IMR-90 (cell line): ENCODE data around the gene OGDHL. TPM values are rescaled to one million over a fixed set of nuclear protein-coding genes. Genes with fewer than 3 reads are reported as not detected.

Source experiments
- ATAC-seq: fragments of 200-7000 bp; cut with Tn5 transposase; 2 replicates; pipeline ENCODE4 v1.9.1; 2020; ENCODE audit warnings: low read depth, mild to moderate bottlenecking, moderate library complexity
- BruUV-seq: library from RNA; stranded (reverse); fragments of 400-500 nt; replicated peaks from 2 replicates; lab custom pipeline; 2021; lab: Mats Ljungman, UMichigan
- CTCF ChIA-PET: fragments of 300-600 bp; formaldehyde crosslinking; extraction: SDS; loops from one replicate; lab custom pipeline; 2021; ENCODE audit warnings: antibody characterized with exemption; lab: Yijun Ruan, JAX
- POLR2A ChIA-PET: fragments of 300-600 bp; sonication (Branson Sonifier 250); formaldehyde crosslinking; loops from one replicate; lab custom pipeline; 2022; ENCODE audit warnings: antibody characterized with exemption; ENCODE audit not compliant: unreplicated experiment; lab: Charles Lee
- DNase-seq: peaks from one replicate; pipeline ENCODE4 v3.0.0; 2013
- H2AFZ ChIP-seq: replicated peaks from 2 replicates; pipeline ENCODE3; 2013; ENCODE audit warnings: low read length, mild to moderate bottlenecking; ENCODE audit not compliant: poor library complexity
- H2AK5ac ChIP-seq: 2 replicates; pipeline ENCODE4 v1.6.1; 2013; ENCODE audit warnings: low read depth, low read length, inconsistent platforms
- H2AK9ac ChIP-seq: replicated peaks from 2 replicates; pipeline ENCODE3; 2013; ENCODE audit warnings: mild to moderate bottlenecking, low read depth, low read length, moderate library complexity; ENCODE audit not compliant: poor library complexity
- H2BK120ac ChIP-seq: 2 replicates; pipeline ENCODE4 v1.6.1; 2013; ENCODE audit warnings: low read depth, low read length, inconsistent platforms
- H2BK15ac ChIP-seq: 3 replicates; pipeline ENCODE4 v1.6.1; 2013; ENCODE audit warnings: low read depth, low read length, inconsistent platforms
- H2BK20ac ChIP-seq: 2 replicates; pipeline ENCODE4 v1.6.1; 2013; ENCODE audit warnings: low read depth, mild to moderate bottlenecking, inconsistent platforms, low read length, moderate library complexity
- H2BK5ac ChIP-seq: 2 replicates; pipeline ENCODE4 v1.6.1; 2013; ENCODE audit warnings: mild to moderate bottlenecking, low read depth, low read length, inconsistent platforms; ENCODE audit not compliant: poor library complexity, severe bottlenecking
- H3K14ac ChIP-seq: replicated peaks from 2 replicates; pipeline ENCODE4 v1.6.1; 2013; ENCODE audit warnings: low read depth, low read length, inconsistent platforms
- H3K18ac ChIP-seq: 2 replicates; pipeline ENCODE4 v1.6.1; 2013; ENCODE audit warnings: low read depth, low read length, control low read depth
- H3K23ac ChIP-seq: 2 replicates; pipeline ENCODE4 v1.6.1; 2013; ENCODE audit warnings: low read depth, low read length, inconsistent platforms
- H3K27ac ChIP-seq: 2 replicates; pipeline ENCODE4 v1.5.1; 2013; ENCODE audit warnings: mild to moderate bottlenecking, control low read depth, low read length; ENCODE audit not compliant: insufficient read depth
- H3K27me3 ChIP-seq: 2 replicates; pipeline ENCODE4 v1.6.1; 2013; ENCODE audit warnings: low read length; ENCODE audit not compliant: control insufficient read depth, insufficient read depth
- H3K36me3 ChIP-seq: 2 replicates; pipeline ENCODE4 v1.6.1; 2013; ENCODE audit warnings: low read length, mixed read lengths; ENCODE audit not compliant: control insufficient read depth, insufficient read depth
- H3K4ac ChIP-seq: 2 replicates; pipeline ENCODE4 v1.6.1; 2013; ENCODE audit warnings: low read depth, low read length, inconsistent platforms
- H3K4me1 ChIP-seq: 2 replicates; pipeline ENCODE4 v1.6.1; 2013; ENCODE audit warnings: low read length, mixed read lengths; ENCODE audit not compliant: control insufficient read depth, insufficient read depth
- H3K4me2 ChIP-seq: 2 replicates; pipeline ENCODE4 v1.6.1; 2013; ENCODE audit warnings: low read depth, mild to moderate bottlenecking, control low read depth, low read length, moderate library complexity
- H3K4me3 ChIP-seq: 2 replicates; pipeline ENCODE4 v1.5.1; 2013; ENCODE audit warnings: low read depth, mild to moderate bottlenecking, control low read depth, low read length, moderate library complexity; ENCODE audit not compliant: insufficient read depth
- H3K56ac ChIP-seq: 2 replicates; pipeline ENCODE4 v1.6.1; 2013; ENCODE audit warnings: low read length, inconsistent platforms; ENCODE audit not compliant: insufficient read depth; ENCODE audit errors: extremely low read depth
- H3K79me1 ChIP-seq, 2 experiments: 2 replicates each; pipeline ENCODE4 v1.6.1; 2013; ENCODE audit warnings: low read length in 2 of 2, inconsistent platforms in 1 of 2, low read depth in 1 of 2
- H3K9ac ChIP-seq: 2 replicates; pipeline ENCODE4 v1.6.1; 2013; ENCODE audit warnings: low read depth, low read length, control low read depth
- H3K9me1 ChIP-seq: 2 replicates; pipeline ENCODE4 v1.6.1; 2013; ENCODE audit warnings: low read length, inconsistent platforms; ENCODE audit not compliant: insufficient read depth
- H3K9me3 ChIP-seq: 2 replicates; pipeline ENCODE4 v1.6.1; 2013; ENCODE audit warnings: low read length; ENCODE audit not compliant: control insufficient read depth, insufficient read depth
- H4K20me1 ChIP-seq: 2 replicates; pipeline ENCODE4 v1.6.1; 2013; ENCODE audit warnings: low read length, inconsistent platforms; ENCODE audit not compliant: insufficient read depth
- H4K5ac ChIP-seq: 2 replicates; pipeline ENCODE4 v1.6.1; 2013; ENCODE audit warnings: mild to moderate bottlenecking, low read depth, low read length, control low read depth
- H4K8ac ChIP-seq, 2 experiments: 2 replicates each; pipeline ENCODE4 v1.6.1; 2013; ENCODE audit warnings: low read depth in 2 of 2, low read length in 2 of 2, control low read depth in 1 of 2, inconsistent platforms in 1 of 2
- H4K91ac ChIP-seq: 2 replicates; pipeline ENCODE4 v1.6.1; 2013; ENCODE audit warnings: low read depth, low read length, inconsistent platforms; ENCODE audit not compliant: insufficient read depth
- SMC3 ChIP-seq: fragments of 150-350 bp; IDR thresholded peaks from 2 replicates; pipeline ENCODE4 v1.6.1; 2016; ENCODE audit warnings: low read depth, mild to moderate bottlenecking, antibody characterized with exemption, low read length, moderate library complexity
- WGBS, 2 experiments: methylation state at CpG; one replicate each; pipeline versions ENCODE4 v1.1.5 to v1.1.7; 2013; ENCODE audit warnings: missing lambda C conversion rate in 2 of 2; ENCODE audit not compliant: insufficient read length in 1 of 2; ENCODE audit errors: extremely low coverage in 2 of 2; 5-methylcytosine and 5-hydroxymethylcytosine counted together
- dilution Hi-C: fragments of 300-500 bp; cut with HindIII; formaldehyde crosslinking; loops from one replicate; pipeline ENCODE4 v1.14.3; 2018; ENCODE audit warnings: low sequenced_read_pairs; ENCODE audit not compliant: unreplicated experiment
- in situ Hi-C: fragments of 300-500 bp; cut with MboI; formaldehyde crosslinking; loops from 3 replicates; pipeline ENCODE4 v1.14.3; 2019; ENCODE audit warnings: low sequenced_read_pairs, inconsistent platforms, mixed read lengths
- intact Hi-C: fragments of 100-400 bp; cut with micrococcal nuclease; formaldehyde crosslinking; loops from 2 replicates; pipeline ENCODE4 v1.10.0; 2022
- polyA plus RNA-seq, 3 experiments: library from polyadenylated mRNA; depleted of rRNA; stranded (reverse); fragments of >200 nt; gene quantifications; 2 replicates each; pipeline ENCODE4 v1.2.3, GENCODE V29; 2012; ENCODE audit warnings: low replicate concordance in 1 of 3
- total RNA-seq: library from RNA; depleted of rRNA; stranded (reverse); fragments of >200 nt; gene quantifications from 2 replicates; pipeline ENCODE4 v1.2.3, GENCODE V29; 2012

Gene OGDHL
- total and polyA plus RNA-seq, 2 of the 4 experiments (the other 2 are of a cell fraction): 0.18 to 0.27 TPM

DNA sequence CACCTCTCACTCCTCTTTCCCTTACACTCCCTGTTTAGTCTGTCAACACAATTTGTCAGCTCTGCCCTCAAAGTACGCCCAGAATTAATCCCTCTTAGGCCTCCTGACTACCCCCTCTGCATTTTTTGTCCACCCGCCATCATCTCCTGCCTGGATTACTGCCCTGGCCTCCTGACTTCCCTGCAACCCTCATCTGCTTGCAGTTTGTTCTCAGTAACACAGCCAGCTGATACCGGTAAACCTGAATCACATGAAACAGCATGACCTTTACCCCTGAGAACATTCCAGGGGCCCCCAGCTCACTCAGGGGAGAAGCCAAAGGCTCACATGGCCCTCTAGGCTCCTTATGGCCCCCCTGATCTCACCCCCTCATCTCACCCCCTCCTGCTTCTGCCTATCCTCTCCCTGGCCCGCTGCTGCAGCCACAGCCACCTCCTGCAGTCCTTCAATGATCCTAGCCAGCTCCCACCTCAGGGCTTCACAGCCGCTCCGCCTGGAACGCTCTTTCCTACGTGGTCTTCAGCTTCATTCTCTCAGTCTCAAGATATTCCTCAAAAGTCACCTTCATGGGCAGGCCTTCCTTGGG is 73.8 kb downstream of the OGDHL start:
- no peak for ATAC-seq
- dilution Hi-C loops (no loop called here), in situ Hi-C loops (no loop called here), intact Hi-C loops (no loop called here)
- WGBS, 2 experiments: 3% methylated on average over 6 of the region's 8 CpGs; no CpG with 5 or more reads in 1 of the 2 experiments
- Histone ChIP-seq H3K9me1 (no peaks in the 10 kb centered on the region), H3K14ac (no peak overlapping the region), H2BK20ac (no peak overlapping the region), H2AFZ (no peak overlapping the region), H4K20me1 (no peaks in the 10 kb centered on the region), H2BK5ac (no peak overlapping the region), H2BK15ac (no peak overlapping the region), H3K9me3 (peaks cover 3% of the 10 kb centered on the region; the same call in 1 of the 2 replicates), H4K91ac (no peak overlapping the region), H3K79me1 (no peaks in the 10 kb centered on the region), H2BK120ac (no peak overlapping the region), H3K27ac (no peak overlapping the region), H3K4me1 (no peaks in the 10 kb centered on the region), H2AK9ac (no peak overlapping the region), H3K9ac (no peak overlapping the region), H3K4ac (no peak overlapping the region), H3K36me3 (no peaks in the 10 kb centered on the region), H3K27me3 (peaks cover 35% of the 10 kb centered on the region), H2AK5ac (no peak overlapping the region), H3K23ac (no peak overlapping the region), H3K18ac (no peak overlapping the region), H3K56ac (no peak overlapping the region), H4K8ac (no peak overlapping the region), H4K5ac (no peak overlapping the region), H3K4me2 (no peak overlapping the region), H3K4me3 (no peak overlapping the region)
- DNase-seq: no peak
- POLR2A ChIA-PET: no interaction called here
- no TSS peak for BruUV-seq
- CTCF ChIA-PET: no interaction called here
- no peak for TF ChIP-seq SMC3
